Peyer's patch (tissue), 4 donors: ENCODE data around the gene CMTM7.

ENCODE experiments used
- CTCF ChIP-seq, 6 experiments: fragments of 450-650 bp in 4 of 6; fragments of 200-600 bp in 2 of 6; sonication (generic) in 1 of 6; IDR thresholded peaks; one replicate each; pipeline ENCODE4 v1.5.1; 2017 to 2019; ENCODE audit warnings: antibody characterized with exemption in 6 of 6, mild to moderate bottlenecking in 3 of 6, moderate library complexity in 1 of 6
- POLR2A ChIP-seq, 2 donors: fragments of 450-650 bp; IDR thresholded peaks; one replicate each; pipeline ENCODE4 v1.5.1; 2017; ENCODE audit warnings: antibody characterized with exemption in 2 of 2, mild to moderate bottlenecking in 2 of 2, moderate library complexity in 2 of 2

GRCh38 chr3:32381922-32382321 is 9.7 kb upstream of the CMTM7 start:
- no peak for TF ChIP-seq POLR2A (IDR thresholded peaks at IDR 0.05)
- TF ChIP-seq CTCF (IDR thresholded peaks at IDR 0.05): no peak
